ENCODE measurements around the gene C17orf113.

C17orf113 gene

GRCh38 chr17:42072323-42073187 lies 22.2 kb upstream of the C17orf113 start:
- no peak for DNase-seq

- DNase-seq, result no peak
Observed at GRCh38 chr17:42071810-42072209, 21.4 kb upstream of the C17orf113 start.

DNA sequence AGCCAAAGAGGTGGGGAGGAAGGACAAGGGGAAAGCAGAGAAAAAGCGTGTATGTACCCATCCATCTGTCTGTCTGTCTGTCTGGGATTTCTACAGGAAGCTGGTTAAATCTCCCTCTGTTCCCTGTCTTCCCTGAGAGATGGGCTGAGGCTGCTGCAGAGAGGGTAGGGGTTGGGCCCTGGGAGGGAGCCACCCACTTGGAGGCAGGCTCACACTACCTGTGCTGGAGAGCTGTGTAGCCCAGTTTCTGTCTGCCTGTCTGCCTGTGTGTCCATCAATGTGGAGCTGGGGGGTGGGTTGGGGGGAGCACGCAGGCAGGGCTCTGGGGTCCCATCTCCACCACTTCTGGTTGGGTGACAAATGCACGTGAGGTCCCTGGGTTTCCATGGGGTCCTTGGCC lies 18.6 kb upstream of the C17orf113 start:
- no peak for DNase-seq

DNA sequence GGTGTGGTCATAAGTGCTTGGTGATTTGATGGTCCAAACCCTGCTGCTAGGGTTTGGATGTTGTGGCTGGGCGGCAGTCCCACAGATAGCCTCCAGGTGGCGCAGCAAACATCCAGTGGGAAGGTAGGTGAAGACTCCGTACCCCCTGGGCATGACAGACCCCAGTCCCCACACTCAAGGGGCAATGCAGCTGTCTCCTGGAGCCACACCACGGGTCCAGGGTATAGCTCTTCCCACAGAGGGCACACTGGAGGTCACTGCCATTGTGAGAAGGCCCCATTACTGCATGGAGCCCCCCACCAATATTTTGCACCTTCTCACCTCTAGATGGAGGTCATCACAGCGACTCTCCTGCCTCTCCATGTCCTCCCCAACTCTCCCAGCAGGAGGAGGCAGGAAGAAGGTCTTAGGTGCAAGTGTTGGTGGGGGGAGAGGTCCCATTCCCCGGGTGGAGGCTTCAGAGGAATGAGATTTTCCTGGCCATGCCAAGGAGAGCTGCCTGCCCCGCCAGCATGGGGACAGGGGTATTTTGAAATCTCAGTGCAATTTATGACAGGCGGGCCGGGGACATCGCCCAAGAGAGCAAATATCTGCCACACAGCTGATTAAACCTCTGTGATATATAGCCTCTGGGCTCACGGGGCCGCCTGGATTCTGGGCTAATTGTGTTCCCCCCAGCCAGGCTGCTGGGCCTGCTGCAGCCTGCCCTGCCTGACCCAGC lies 17.1 kb upstream of the C17orf113 start:
- DNase-seq, result peak; percentile 80

DNA sequence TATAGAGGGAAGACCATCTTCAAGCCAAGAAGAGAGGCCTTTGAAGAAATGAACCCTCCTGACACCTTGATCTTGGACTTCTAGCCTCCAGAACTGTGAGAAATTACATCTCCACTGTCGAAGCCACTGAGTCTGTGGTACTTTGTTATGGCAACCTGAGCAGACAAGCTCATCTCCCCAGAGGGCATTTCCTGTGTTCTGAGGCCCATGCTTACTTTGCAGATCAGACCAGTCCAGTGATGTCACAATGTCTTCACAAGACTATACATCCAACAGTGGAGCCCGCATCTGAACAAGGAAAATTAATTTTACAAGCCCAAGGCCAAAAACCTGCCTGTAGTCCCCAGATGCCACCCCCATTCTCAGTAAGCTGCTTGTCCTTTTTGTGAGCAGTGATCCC lies 14.8 kb upstream of the C17orf113 start:
- no peak for DNase-seq

GRCh38 chr17:42062681-42063080 lies 12.3 kb upstream of the C17orf113 start:
- DNase-seq, result no peak

GRCh38 chr17:42061646-42062487 lies 11.5 kb upstream of the C17orf113 start:
- peak; percentile 39 for DNase-seq

- no peak for DNase-seq
Observed at GRCh38 chr17:42060231-42060630, 9.8 kb upstream of the C17orf113 start.

GRCh38 chr17:42059815-42060214 lies 9.4 kb upstream of the C17orf113 start:
- DNase-seq, result no peak

DNA sequence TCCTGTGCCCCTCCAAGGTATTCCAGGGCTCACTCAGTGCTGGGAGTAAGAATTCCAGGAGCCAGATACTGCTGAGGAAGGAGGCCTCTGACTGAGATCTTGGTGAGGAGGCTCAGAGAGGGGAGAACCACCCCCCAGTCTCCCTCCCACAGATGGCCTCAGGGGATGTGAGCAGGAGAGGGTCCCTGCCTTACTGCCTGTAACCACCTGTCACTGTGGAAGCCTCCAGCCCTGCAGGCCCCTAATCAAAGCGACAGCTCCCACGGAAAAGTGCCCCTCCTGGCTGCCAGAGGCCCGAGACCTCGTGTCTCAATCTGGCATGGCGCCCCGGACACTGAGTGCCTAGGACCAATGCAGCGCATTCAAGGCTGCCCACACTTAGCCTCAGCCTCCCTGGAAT lies 7.7 kb upstream of the C17orf113 start:
- DNase-seq, result no peak

DNA sequence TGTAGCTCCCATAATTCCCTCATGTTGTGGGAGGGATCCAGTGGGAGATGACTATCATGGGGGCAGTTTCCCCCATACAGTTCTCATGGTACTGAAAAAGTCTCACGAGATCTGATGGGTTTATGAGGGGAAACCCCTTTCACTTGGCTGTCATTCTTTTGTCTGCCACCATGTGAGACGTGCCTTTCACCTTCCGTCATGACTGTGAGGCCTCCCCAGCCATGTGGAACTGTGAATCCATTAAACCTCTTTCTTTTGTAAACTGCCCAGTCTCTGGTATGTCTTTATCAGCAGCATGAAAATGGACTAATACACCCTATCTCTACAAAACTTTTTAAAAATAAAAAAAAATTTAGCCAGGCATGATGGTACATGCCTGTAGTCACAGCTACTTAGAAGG lies 6.2 kb upstream of the C17orf113 start:
- no peak for DNase-seq

DNA sequence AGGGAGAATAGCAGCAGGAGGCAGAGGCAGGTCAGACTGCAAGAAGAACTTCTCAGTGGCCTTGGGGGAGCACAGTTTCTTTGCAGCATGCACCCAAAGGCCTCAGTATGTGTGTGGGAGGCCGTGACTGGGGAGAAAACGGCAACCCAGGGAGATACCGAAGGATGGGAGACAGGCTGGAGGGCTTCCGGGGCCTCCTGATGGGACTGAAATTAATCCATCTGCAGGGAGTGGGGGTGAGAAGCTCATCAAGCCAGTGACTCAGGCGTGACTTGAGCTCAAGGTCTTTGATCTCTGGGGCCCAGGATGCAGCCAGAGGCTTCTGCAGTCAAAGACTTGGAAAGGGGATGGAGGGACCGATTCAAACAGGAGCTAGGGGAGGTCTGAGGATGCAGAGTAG lies 5.1 kb upstream of the C17orf113 start:
- DNase-seq, result no peak

DNA sequence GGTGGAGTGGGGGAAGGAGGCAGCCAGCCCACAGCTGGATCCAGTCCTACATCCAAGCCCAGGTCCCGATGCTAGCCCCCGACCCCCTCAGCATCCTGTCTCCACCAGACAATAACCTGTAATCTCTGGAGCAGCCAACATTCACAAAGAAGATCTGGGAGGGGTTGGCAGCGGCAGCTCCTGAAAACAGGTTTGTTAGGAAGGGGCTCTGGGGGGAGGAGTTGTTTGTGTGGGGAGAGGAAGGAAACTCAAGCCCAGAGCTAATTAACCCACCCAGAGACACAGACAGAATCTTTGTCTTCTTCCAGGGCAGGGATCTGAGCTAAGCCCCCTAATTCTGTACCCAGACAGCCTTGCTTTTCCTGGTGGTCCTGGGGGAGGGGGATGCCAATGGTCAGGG lies 4.6 kb upstream of the C17orf113 start:
- no peak for DNase-seq

GRCh38 chr17:42053731-42054500 lies 3.5 kb upstream of the C17orf113 start:
- DNase-seq, result no peak

DNA sequence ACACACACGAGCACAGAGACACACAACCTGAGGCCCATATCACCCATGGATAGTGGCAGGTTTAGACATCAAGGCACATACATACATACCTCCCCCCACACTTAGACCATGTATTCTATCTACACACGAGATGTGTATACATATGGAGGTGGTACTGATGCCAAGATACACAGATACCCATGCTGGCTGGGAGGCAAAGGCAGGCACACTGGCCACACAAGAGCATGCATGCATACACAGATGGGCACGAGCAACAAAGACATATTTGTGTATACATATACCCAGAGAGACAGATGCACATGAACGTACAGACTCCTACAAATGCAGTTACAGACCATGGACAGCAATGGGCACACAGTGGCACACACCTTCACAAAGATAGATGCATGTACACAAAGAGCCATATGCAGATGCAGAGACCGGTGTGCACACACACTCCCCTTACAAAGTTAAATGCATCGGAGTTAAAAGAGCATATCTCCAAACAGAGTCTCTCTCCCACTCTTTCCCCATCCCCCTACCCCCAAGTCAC lies 2.0 kb upstream of the C17orf113 start:
- no peak for DNase-seq

- no peak for DNase-seq
Observed at GRCh38 chr17:42051645-42052044, 1.2 kb upstream of the C17orf113 start.

GRCh38 chr17:42051013-42051400 lies 606 bp upstream of the C17orf113 start:
- no peak for DNase-seq

DNA sequence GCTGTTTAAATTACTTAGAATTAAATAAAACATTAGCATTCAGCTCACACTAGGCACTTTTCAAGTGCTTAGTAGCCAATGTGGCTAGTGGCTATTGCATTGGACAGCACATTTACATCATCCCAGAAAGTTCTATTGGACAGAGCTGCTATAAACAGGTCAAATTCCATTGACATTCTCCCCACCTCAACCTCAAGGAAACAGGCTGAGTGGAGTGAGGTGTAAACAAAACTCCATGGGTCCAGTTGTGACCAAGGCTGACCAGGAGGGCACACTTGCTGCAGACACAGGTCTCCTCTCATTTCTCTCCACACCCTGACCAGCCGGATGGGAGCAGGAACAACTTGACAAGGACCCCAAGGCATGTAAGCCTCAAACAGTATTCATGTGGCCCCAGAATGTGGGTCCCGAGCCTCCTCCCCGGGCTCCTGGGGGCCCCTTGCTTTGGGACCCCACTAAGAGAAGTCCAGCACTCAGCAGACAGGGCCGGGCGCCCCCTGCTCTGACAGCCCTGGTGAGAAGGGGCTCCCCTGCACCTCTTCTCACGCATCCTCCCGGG lies 488 bp downstream of the C17orf113 start:
- peak; percentile 55 for DNase-seq

DNA sequence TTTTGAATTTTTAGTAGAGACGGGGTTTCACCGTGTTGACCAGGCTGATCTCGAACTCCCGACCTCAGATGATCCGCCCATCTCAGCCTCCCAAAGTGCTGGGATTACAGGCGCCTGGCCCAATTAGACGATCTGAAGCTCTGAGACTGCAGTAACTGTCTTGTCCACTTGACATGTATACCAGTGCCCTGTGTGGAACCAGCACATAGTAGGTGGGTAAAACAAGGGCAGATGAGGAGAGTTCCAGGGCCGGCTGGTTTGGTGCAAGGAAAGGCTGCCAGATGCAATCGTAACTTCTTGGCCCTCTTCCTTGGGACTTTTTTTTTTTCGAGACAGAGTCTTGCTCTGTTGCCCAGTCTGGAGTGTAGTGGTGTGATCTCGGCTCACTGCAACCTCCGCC lies 3.1 kb downstream of the C17orf113 start:
- DNase-seq, result no peak

DNA sequence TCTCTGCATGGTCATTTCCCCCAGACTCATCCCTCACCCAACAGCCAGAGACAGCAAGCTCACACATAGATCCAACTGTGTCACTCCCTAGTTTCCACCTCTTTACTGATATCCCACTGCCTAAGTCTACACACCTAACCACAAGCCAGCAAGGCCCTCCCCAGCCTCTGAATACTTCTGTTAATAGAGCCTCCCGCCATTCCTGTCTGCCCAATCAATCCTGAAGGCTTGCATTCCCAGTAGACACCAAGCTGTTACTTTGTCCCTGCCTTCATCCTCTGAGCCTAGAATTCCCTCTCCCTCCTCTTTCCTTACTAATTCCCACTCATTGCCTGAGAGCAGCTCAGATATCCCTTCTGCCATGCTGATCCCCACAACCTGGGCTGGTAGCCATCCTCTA lies 4.7 kb downstream of the C17orf113 start:
- no peak for DNase-seq

DNA sequence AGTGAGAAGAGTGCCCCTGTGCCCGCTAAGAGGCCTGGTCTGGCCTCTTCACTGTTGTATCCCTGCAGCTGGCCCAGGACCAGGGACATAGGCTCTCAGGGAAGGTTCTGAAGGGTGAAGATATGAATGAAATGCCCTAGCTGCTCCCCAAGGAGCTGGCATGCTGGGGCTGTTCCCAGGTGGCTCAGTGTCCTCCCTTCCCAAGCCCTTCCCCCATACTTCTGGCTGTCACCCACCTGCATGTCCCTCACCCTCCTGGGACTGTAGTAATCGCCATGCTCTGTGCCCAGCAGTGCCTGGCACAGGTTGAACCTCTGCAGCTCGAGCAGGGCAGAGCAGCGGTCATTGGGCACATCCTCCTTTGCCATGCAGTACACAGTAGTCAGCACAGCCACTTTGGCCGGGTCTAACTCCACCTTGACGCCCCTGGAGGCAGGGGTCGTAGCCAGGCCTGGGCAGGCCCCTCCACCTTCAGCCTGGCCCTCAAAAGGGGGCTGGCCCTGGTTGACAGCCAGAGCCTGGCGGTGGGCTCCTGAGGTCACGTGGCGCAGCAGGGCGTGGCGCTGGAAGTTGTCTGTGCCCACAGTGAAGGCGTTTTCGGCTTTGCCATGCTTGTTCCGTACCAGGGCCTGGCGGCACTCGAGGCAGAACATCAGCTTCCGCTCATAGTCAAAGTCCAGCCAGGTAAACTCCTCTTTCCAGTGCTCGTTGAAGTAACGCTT lies 7.6 kb downstream of the C17orf113 start:
- no peak for DNase-seq

All from OCI-M1 (cell line).